HEK293T (cell line): ENCODE data around the gene SLAIN2.
"Not testable (repeated sequence)": the region's sequence is repeated elsewhere in the genome, so short reads cannot be mapped to it uniquely, and the experiment has no call there.

Source experiments
- CTCF ChIA-PET: fragments of 350-600 bp; formaldehyde crosslinking; extraction: SDS; loops from one replicate; lab custom pipeline; 2021; ENCODE audit warnings: antibody characterized with exemption, inconsistent platforms; lab: Yijun Ruan, JAX
- POLR2A ChIA-PET: fragments of 350-600 bp; formaldehyde crosslinking; extraction: SDS; loops from one replicate; lab custom pipeline; 2020; ENCODE audit warnings: antibody characterized with exemption, inconsistent platforms; lab: Yijun Ruan, JAX
- DNase-seq: peaks from one replicate; pipeline ENCODE4 v3.0.0; 2012; ENCODE audit warnings: mixed read lengths; ENCODE audit errors: extremely low spot score
- ARNT ChIP-seq: fragments of 450-650 bp; IDR thresholded peaks from 2 replicates; pipeline ENCODE4 v1.6.1; 2017; ENCODE audit warnings: mild to moderate bottlenecking
- BHLHE40 ChIP-seq: fragments of 450-650 bp; IDR thresholded peaks from 2 replicates; pipeline ENCODE4 v1.6.1; 2016; ENCODE audit warnings: mild to moderate bottlenecking, moderate library complexity, borderline replicate concordance
- CTBP1 ChIP-seq: fragments of 450-650 bp; IDR thresholded peaks from 2 replicates; pipeline ENCODE4 v1.6.1; 2016; ENCODE audit warnings: borderline replicate concordance
- ELF4 ChIP-seq: fragments of 450-650 bp; IDR thresholded peaks from 2 replicates; pipeline ENCODE4 v1.6.1; 2017; ENCODE audit warnings: antibody characterized with exemption
- FOXA1 ChIP-seq: fragments of 450-650 bp; IDR thresholded peaks from 2 replicates; pipeline ENCODE4 v1.6.1; 2016; ENCODE audit warnings: mild to moderate bottlenecking
- FOXK2 ChIP-seq: fragments of 450-650 bp; IDR thresholded peaks from 2 replicates; pipeline ENCODE4 v1.6.1; 2016; ENCODE audit warnings: mild to moderate bottlenecking
- FOXM1 ChIP-seq: fragments of 450-650 bp; IDR thresholded peaks from 2 replicates; pipeline ENCODE4 v1.6.1; 2017; ENCODE audit warnings: mild to moderate bottlenecking, borderline replicate concordance
- HDGF ChIP-seq: fragments of 450-650 bp; IDR thresholded peaks from 2 replicates; pipeline ENCODE4 v1.6.1; 2017; ENCODE audit warnings: antibody characterized with exemption, borderline replicate concordance
- L3MBTL2 ChIP-seq: fragments of 450-650 bp; conservative IDR thresholded peaks from 2 replicates; pipeline ENCODE4 v1.6.1; 2016; ENCODE audit warnings: mild to moderate bottlenecking
- LEF1 ChIP-seq: fragments of 450-650 bp; IDR thresholded peaks from 2 replicates; pipeline ENCODE4 v1.6.1; 2017; ENCODE audit warnings: mild to moderate bottlenecking, borderline replicate concordance
- NFRKB ChIP-seq: fragments of 450-650 bp; IDR thresholded peaks from 2 replicates; pipeline ENCODE4 v1.6.1; 2016; ENCODE audit warnings: mild to moderate bottlenecking, moderate library complexity
- PKNOX1 ChIP-seq: fragments of 450-650 bp; IDR thresholded peaks from 2 replicates; pipeline ENCODE4 v1.6.1; 2016
- SP1 ChIP-seq: fragments of 450-650 bp; IDR thresholded peaks from 2 replicates; pipeline ENCODE4 v1.6.1; 2017
- SUZ12 ChIP-seq: fragments of 450-650 bp; IDR thresholded peaks from 2 replicates; pipeline ENCODE4 v1.6.1; 2016; ENCODE audit warnings: mild to moderate bottlenecking
- TARDBP ChIP-seq: fragments of 450-650 bp; IDR thresholded peaks from 2 replicates; pipeline ENCODE4 v1.6.1; 2016
- ZNF384 ChIP-seq: fragments of 450-650 bp; IDR thresholded peaks from 2 replicates; pipeline ENCODE4 v1.6.1; 2016

Gene SLAIN2

GRCh38 chr4:48445704-48446103 lies 104.4 kb downstream of the SLAIN2 start:
- ChIA-PET POLR2A (no interaction called here), CTCF (no interaction called here)
- no peak for DNase-seq
- no peak for TF ChIP-seq PKNOX1
- no peak for TF ChIP-seq CTBP1
- no peak for TF ChIP-seq ELF4
- no peak for TF ChIP-seq NFRKB
- TF ChIP-seq BHLHE40 = no peak
- TF ChIP-seq HDGF = no peak
- no peak for TF ChIP-seq L3MBTL2
- TF ChIP-seq SP1 = no peak
- TF ChIP-seq FOXK2 = no peak
- no peak for TF ChIP-seq FOXM1
- no peak for TF ChIP-seq ZNF384
- no peak for TF ChIP-seq FOXA1
- no peak for TF ChIP-seq LEF1
- no peak for TF ChIP-seq SUZ12
- TF ChIP-seq TARDBP = no peak
- TF ChIP-seq ARNT = no peak

- CTCF ChIA-PET = no interaction called here
- POLR2A ChIA-PET = no interaction called here
- DNase-seq = no peak
- TF ChIP-seq L3MBTL2 (no peak), SP1 (no peak), PKNOX1 (no peak), BHLHE40 (no peak), SUZ12 (no peak), CTBP1 (no peak), NFRKB (no peak), TARDBP (no peak), HDGF (no peak), FOXK2 (no peak), ZNF384 (no peak), FOXM1 (no peak)
Observed at GRCh38 chr4:48446642-48447041, 105.3 kb downstream of the SLAIN2 start.

GRCh38 chr4:48449151-48449550 lies 107.8 kb downstream of the SLAIN2 start:
- no peak for TF ChIP-seq TARDBP
- no peak for TF ChIP-seq CTBP1
- no peak for TF ChIP-seq LEF1
- no peak for TF ChIP-seq FOXK2
- no peak for TF ChIP-seq FOXM1
- no peak for TF ChIP-seq NFRKB
- no peak for TF ChIP-seq ELF4
- no peak for TF ChIP-seq HDGF
- no peak for TF ChIP-seq BHLHE40
- no peak for TF ChIP-seq ZNF384
- no peak for TF ChIP-seq L3MBTL2
- TF ChIP-seq ARNT = no peak
- no peak for TF ChIP-seq FOXA1
- TF ChIP-seq SP1 = no peak
- TF ChIP-seq PKNOX1 = no peak
- no peak for TF ChIP-seq SUZ12
- ChIA-PET CTCF (no interaction called here), POLR2A (no interaction called here)
- no peak for DNase-seq

- CTCF ChIA-PET = no interaction called here
- POLR2A ChIA-PET = no interaction called here
- no peak for DNase-seq
- TF ChIP-seq NFRKB = no peak
- TF ChIP-seq L3MBTL2 = no peak
- TF ChIP-seq CTBP1 = no peak
- TF ChIP-seq HDGF = no peak
- no peak for TF ChIP-seq FOXM1
- TF ChIP-seq ZNF384 = no peak
- no peak for TF ChIP-seq SUZ12
- TF ChIP-seq PKNOX1 = no peak
- TF ChIP-seq FOXK2 = no peak
- no peak for TF ChIP-seq TARDBP
- TF ChIP-seq BHLHE40 = no peak
- no peak for TF ChIP-seq FOXA1
- TF ChIP-seq LEF1 = no peak
- TF ChIP-seq ELF4 = no peak
Observed at GRCh38 chr4:48450740-48451139, 109.4 kb downstream of the SLAIN2 start.

GRCh38 chr4:48451656-48452055 lies 110.3 kb downstream of the SLAIN2 start:
- POLR2A ChIA-PET, CTCF ChIA-PET, DNase-seq: not testable (repeated sequence)

GRCh38 chr4:48454591-48454990 lies 113.3 kb downstream of the SLAIN2 start:
- POLR2A ChIA-PET = no interaction called here
- CTCF ChIA-PET = no interaction called here
- no peak for DNase-seq
- TF ChIP-seq PKNOX1 = no peak
- TF ChIP-seq LEF1 = no peak
- no peak for TF ChIP-seq HDGF
- TF ChIP-seq TARDBP = no peak
- TF ChIP-seq ARNT = no peak
